IMR-90 (cell line): ENCODE data around the gene NTM. TPM values are rescaled to one million over a fixed set of nuclear protein-coding genes. Genes with fewer than 3 reads are reported as not detected.

Experiments
- ATAC-seq: fragments of 200-7000 bp; cut with Tn5 transposase; 2 replicates; pipeline ENCODE4 v1.9.1; 2020; ENCODE audit warnings: low read depth, mild to moderate bottlenecking, moderate library complexity
- BruUV-seq: library from RNA; stranded (reverse); fragments of 400-500 nt; replicated peaks from 2 replicates; lab custom pipeline; 2021; lab: Mats Ljungman, UMichigan
- CTCF ChIA-PET: fragments of 300-600 bp; formaldehyde crosslinking; extraction: SDS; loops from one replicate; lab custom pipeline; 2021; ENCODE audit warnings: antibody characterized with exemption; lab: Yijun Ruan, JAX
- POLR2A ChIA-PET: fragments of 300-600 bp; sonication (Branson Sonifier 250); formaldehyde crosslinking; loops from one replicate; lab custom pipeline; 2022; ENCODE audit warnings: antibody characterized with exemption; ENCODE audit not compliant: unreplicated experiment; lab: Charles Lee
- DNase-seq: peaks from one replicate; pipeline ENCODE4 v3.0.0; 2013
- H2AFZ ChIP-seq: replicated peaks from 2 replicates; pipeline ENCODE3; 2013; ENCODE audit warnings: low read length, mild to moderate bottlenecking; ENCODE audit not compliant: poor library complexity
- H2AK5ac ChIP-seq: 2 replicates; pipeline ENCODE4 v1.6.1; 2013; ENCODE audit warnings: low read depth, low read length, inconsistent platforms
- H2AK9ac ChIP-seq: replicated peaks from 2 replicates; pipeline ENCODE3; 2013; ENCODE audit warnings: mild to moderate bottlenecking, low read depth, low read length, moderate library complexity; ENCODE audit not compliant: poor library complexity
- H2BK120ac ChIP-seq: 2 replicates; pipeline ENCODE4 v1.6.1; 2013; ENCODE audit warnings: low read depth, low read length, inconsistent platforms
- H2BK15ac ChIP-seq: 3 replicates; pipeline ENCODE4 v1.6.1; 2013; ENCODE audit warnings: low read depth, low read length, inconsistent platforms
- H2BK20ac ChIP-seq: 2 replicates; pipeline ENCODE4 v1.6.1; 2013; ENCODE audit warnings: low read depth, mild to moderate bottlenecking, inconsistent platforms, low read length, moderate library complexity
- H2BK5ac ChIP-seq: 2 replicates; pipeline ENCODE4 v1.6.1; 2013; ENCODE audit warnings: mild to moderate bottlenecking, low read depth, low read length, inconsistent platforms; ENCODE audit not compliant: poor library complexity, severe bottlenecking
- H3K14ac ChIP-seq: replicated peaks from 2 replicates; pipeline ENCODE4 v1.6.1; 2013; ENCODE audit warnings: low read depth, low read length, inconsistent platforms
- H3K18ac ChIP-seq: 2 replicates; pipeline ENCODE4 v1.6.1; 2013; ENCODE audit warnings: low read depth, low read length, control low read depth
- H3K23ac ChIP-seq: 2 replicates; pipeline ENCODE4 v1.6.1; 2013; ENCODE audit warnings: low read depth, low read length, inconsistent platforms
- H3K27ac ChIP-seq: 2 replicates; pipeline ENCODE4 v1.5.1; 2013; ENCODE audit warnings: mild to moderate bottlenecking, control low read depth, low read length; ENCODE audit not compliant: insufficient read depth
- H3K27me3 ChIP-seq: 2 replicates; pipeline ENCODE4 v1.6.1; 2013; ENCODE audit warnings: low read length; ENCODE audit not compliant: control insufficient read depth, insufficient read depth
- H3K36me3 ChIP-seq: 2 replicates; pipeline ENCODE4 v1.6.1; 2013; ENCODE audit warnings: low read length, mixed read lengths; ENCODE audit not compliant: control insufficient read depth, insufficient read depth
- H3K4ac ChIP-seq: 2 replicates; pipeline ENCODE4 v1.6.1; 2013; ENCODE audit warnings: low read depth, low read length, inconsistent platforms
- H3K4me1 ChIP-seq: 2 replicates; pipeline ENCODE4 v1.6.1; 2013; ENCODE audit warnings: low read length, mixed read lengths; ENCODE audit not compliant: control insufficient read depth, insufficient read depth
- H3K4me2 ChIP-seq: 2 replicates; pipeline ENCODE4 v1.6.1; 2013; ENCODE audit warnings: low read depth, mild to moderate bottlenecking, control low read depth, low read length, moderate library complexity
- H3K4me3 ChIP-seq: 2 replicates; pipeline ENCODE4 v1.5.1; 2013; ENCODE audit warnings: low read depth, mild to moderate bottlenecking, control low read depth, low read length, moderate library complexity; ENCODE audit not compliant: insufficient read depth
- H3K56ac ChIP-seq: 2 replicates; pipeline ENCODE4 v1.6.1; 2013; ENCODE audit warnings: low read length, inconsistent platforms; ENCODE audit not compliant: insufficient read depth; ENCODE audit errors: extremely low read depth
- H3K79me1 ChIP-seq, 2 experiments: 2 replicates each; pipeline ENCODE4 v1.6.1; 2013; ENCODE audit warnings: low read length in 2 of 2, inconsistent platforms in 1 of 2, low read depth in 1 of 2
- H3K9ac ChIP-seq: 2 replicates; pipeline ENCODE4 v1.6.1; 2013; ENCODE audit warnings: low read depth, low read length, control low read depth
- H3K9me1 ChIP-seq: 2 replicates; pipeline ENCODE4 v1.6.1; 2013; ENCODE audit warnings: low read length, inconsistent platforms; ENCODE audit not compliant: insufficient read depth
- H3K9me3 ChIP-seq: 2 replicates; pipeline ENCODE4 v1.6.1; 2013; ENCODE audit warnings: low read length; ENCODE audit not compliant: control insufficient read depth, insufficient read depth
- H4K20me1 ChIP-seq: 2 replicates; pipeline ENCODE4 v1.6.1; 2013; ENCODE audit warnings: low read length, inconsistent platforms; ENCODE audit not compliant: insufficient read depth
- H4K5ac ChIP-seq: 2 replicates; pipeline ENCODE4 v1.6.1; 2013; ENCODE audit warnings: mild to moderate bottlenecking, low read depth, low read length, control low read depth
- H4K8ac ChIP-seq, 2 experiments: 2 replicates each; pipeline ENCODE4 v1.6.1; 2013; ENCODE audit warnings: low read depth in 2 of 2, low read length in 2 of 2, control low read depth in 1 of 2, inconsistent platforms in 1 of 2
- H4K91ac ChIP-seq: 2 replicates; pipeline ENCODE4 v1.6.1; 2013; ENCODE audit warnings: low read depth, low read length, inconsistent platforms; ENCODE audit not compliant: insufficient read depth
- BHLHE40 ChIP-seq: fragments of 150-350 bp; IDR thresholded peaks from 2 replicates; pipeline ENCODE4 v1.6.1; 2016; ENCODE audit warnings: mild to moderate bottlenecking, low read depth, low read length
- CEBPB ChIP-seq: IDR thresholded peaks from 2 replicates; pipeline ENCODE4 v1.6.1; 2012; ENCODE audit warnings: low read depth, low read length, improper control_type of control experiment
- CHD1 ChIP-seq: IDR thresholded peaks from 2 replicates; pipeline ENCODE4 v1.6.1; 2012; ENCODE audit warnings: low read depth, low read length, improper control_type of control experiment
- CTCF ChIP-seq: conservative IDR thresholded peaks from 2 replicates; pipeline ENCODE4 v1.5.1; 2012; ENCODE audit warnings: mild to moderate bottlenecking, low read depth, low read length, improper control_type of control experiment
- ELK1 ChIP-seq: fragments of 150-350 bp; IDR thresholded peaks from 2 replicates; pipeline ENCODE4 v1.6.1; 2016; ENCODE audit warnings: low read depth, mild to moderate bottlenecking, low read length, moderate library complexity, borderline replicate concordance
- FOS ChIP-seq: fragments of 150-350 bp; IDR thresholded peaks from 2 replicates; pipeline ENCODE4 v1.6.1; 2016; ENCODE audit warnings: low read depth, low read length
- MAFK ChIP-seq: IDR thresholded peaks from 2 replicates; pipeline ENCODE4 v1.6.1; 2012; ENCODE audit warnings: low read depth, low read length, improper control_type of control experiment
- MAZ ChIP-seq: IDR thresholded peaks from 2 replicates; pipeline ENCODE4 v1.6.1; 2012; ENCODE audit warnings: low read depth, mild to moderate bottlenecking, low read length, improper control_type of control experiment, moderate library complexity, borderline replicate concordance
- MXI1 ChIP-seq: IDR thresholded peaks from 2 replicates; pipeline ENCODE4 v1.6.1; 2012; ENCODE audit warnings: low read depth, mild to moderate bottlenecking, low read length, moderate library complexity, borderline replicate concordance
- NFE2L2 ChIP-seq: fragments of 150-350 bp; IDR thresholded peaks from 2 replicates; pipeline ENCODE4 v1.6.1; 2016; ENCODE audit warnings: low read depth, mild to moderate bottlenecking, low read length
- POLR2A ChIP-seq: IDR thresholded peaks from 2 replicates; pipeline ENCODE4 v1.6.1; 2012; ENCODE audit warnings: mild to moderate bottlenecking, low read depth, low read length
- RAD21 ChIP-seq: IDR thresholded peaks from 2 replicates; pipeline ENCODE4 v1.6.1; 2012; ENCODE audit warnings: low read length, improper control_type of control experiment
- RCOR1 ChIP-seq: IDR thresholded peaks from 2 replicates; pipeline ENCODE4 v1.6.1; 2012; ENCODE audit warnings: mild to moderate bottlenecking, low read length, improper control_type of control experiment; ENCODE audit not compliant: insufficient replicate concordance
- SMC3 ChIP-seq: fragments of 150-350 bp; IDR thresholded peaks from 2 replicates; pipeline ENCODE4 v1.6.1; 2016; ENCODE audit warnings: low read depth, mild to moderate bottlenecking, antibody characterized with exemption, low read length, moderate library complexity
- USF2 ChIP-seq: fragments of 150-350 bp; IDR thresholded peaks from 2 replicates; pipeline ENCODE4 v1.6.1; 2017; ENCODE audit warnings: mild to moderate bottlenecking, antibody characterized with exemption, low read length, low read depth
- WGBS, 2 experiments: methylation state at CpG; one replicate each; pipeline versions ENCODE4 v1.1.5 to v1.1.7; 2013; ENCODE audit warnings: missing lambda C conversion rate in 2 of 2; ENCODE audit not compliant: insufficient read length in 1 of 2; ENCODE audit errors: extremely low coverage in 2 of 2; 5-methylcytosine and 5-hydroxymethylcytosine counted together
- dilution Hi-C: fragments of 300-500 bp; cut with HindIII; formaldehyde crosslinking; loops from one replicate; pipeline ENCODE4 v1.14.3; 2018; ENCODE audit warnings: low sequenced_read_pairs; ENCODE audit not compliant: unreplicated experiment
- in situ Hi-C: fragments of 300-500 bp; cut with MboI; formaldehyde crosslinking; loops from 3 replicates; pipeline ENCODE4 v1.14.3; 2019; ENCODE audit warnings: low sequenced_read_pairs, inconsistent platforms, mixed read lengths
- intact Hi-C: fragments of 100-400 bp; cut with micrococcal nuclease; formaldehyde crosslinking; loops from 2 replicates; pipeline ENCODE4 v1.10.0; 2022
- polyA plus RNA-seq, 3 experiments: library from polyadenylated mRNA; depleted of rRNA; stranded (reverse); fragments of >200 nt; gene quantifications; 2 replicates each; pipeline ENCODE4 v1.2.3, GENCODE V29; 2012; ENCODE audit warnings: low replicate concordance in 1 of 3
- total RNA-seq: library from RNA; depleted of rRNA; stranded (reverse); fragments of >200 nt; gene quantifications from 2 replicates; pipeline ENCODE4 v1.2.3, GENCODE V29; 2012

Gene NTM
- total and polyA plus RNA-seq, 2 of the 4 experiments (the other 2 are of a cell fraction): 19.5 to 25.5 TPM

GRCh38 chr11:132217856-132218255 lies 847.4 kb downstream of the NTM start:
- Histone ChIP-seq H4K91ac (no peak overlapping the region), H2AFZ (no peak overlapping the region), H3K9ac (no peak overlapping the region), H3K9me3 (no peaks in the 10 kb centered on the region), H3K27ac (no peak overlapping the region), H3K18ac (no peak overlapping the region), H2BK20ac (no peak overlapping the region), H4K5ac (no peak overlapping the region), H3K4me2 (no peak overlapping the region), H3K36me3 (no peaks in the 10 kb centered on the region), H2BK15ac (no peak overlapping the region), H2AK5ac (no peak overlapping the region), H3K9me1 (no peaks in the 10 kb centered on the region), H3K23ac (no peak overlapping the region), H2AK9ac (no peak overlapping the region), H3K79me1 (no peaks in the 10 kb centered on the region), H3K4ac (no peak overlapping the region), H4K8ac (no peak overlapping the region), H2BK5ac (no peak overlapping the region), H3K56ac (no peak overlapping the region), H3K4me1 (no peaks in the 10 kb centered on the region), H3K27me3 (no peaks in the 10 kb centered on the region), H4K20me1 (no peaks in the 10 kb centered on the region), H3K4me3 (no peak overlapping the region), H3K14ac (no peak overlapping the region), H2BK120ac (no peak overlapping the region)
- dilution Hi-C loops: no loop called here
- ATAC-seq (no peak), DNase-seq (no peak)
- WGBS, 2 experiments: no CpG with 5 or more reads among the region's 5 CpGs
- POLR2A ChIA-PET: no interaction called here
- intact Hi-C loops: no loop called here
- CTCF ChIA-PET: no interaction called here
- BruUV-seq: no TSS peak
- in situ Hi-C loops: no loop called here
- TF ChIP-seq RCOR1: no peak
- no peak for TF ChIP-seq MAZ
- no peak for TF ChIP-seq RAD21
- no peak for TF ChIP-seq CTCF
- no peak for TF ChIP-seq MAFK
- TF ChIP-seq MXI1: no peak
- TF ChIP-seq CEBPB: no peak
- TF ChIP-seq ELK1: no peak
- no peak for TF ChIP-seq POLR2A
- no peak for TF ChIP-seq BHLHE40
- TF ChIP-seq USF2: no peak
- no peak for TF ChIP-seq SMC3
- TF ChIP-seq NFE2L2: no peak
- no peak for TF ChIP-seq FOS
- no peak for TF ChIP-seq CHD1
